ENCODE data around the gene WRAP53. TPM values are rescaled to one million over a fixed set of nuclear protein-coding genes. Genes with fewer than 3 reads are reported as not detected.
A peak's percentile ranks its signal among the peaks of the same experiment; 100 is the strongest.

WRAP53 gene
- total RNA-seq, 1 donor from 2014 or later: 26.4 TPM

DNA sequence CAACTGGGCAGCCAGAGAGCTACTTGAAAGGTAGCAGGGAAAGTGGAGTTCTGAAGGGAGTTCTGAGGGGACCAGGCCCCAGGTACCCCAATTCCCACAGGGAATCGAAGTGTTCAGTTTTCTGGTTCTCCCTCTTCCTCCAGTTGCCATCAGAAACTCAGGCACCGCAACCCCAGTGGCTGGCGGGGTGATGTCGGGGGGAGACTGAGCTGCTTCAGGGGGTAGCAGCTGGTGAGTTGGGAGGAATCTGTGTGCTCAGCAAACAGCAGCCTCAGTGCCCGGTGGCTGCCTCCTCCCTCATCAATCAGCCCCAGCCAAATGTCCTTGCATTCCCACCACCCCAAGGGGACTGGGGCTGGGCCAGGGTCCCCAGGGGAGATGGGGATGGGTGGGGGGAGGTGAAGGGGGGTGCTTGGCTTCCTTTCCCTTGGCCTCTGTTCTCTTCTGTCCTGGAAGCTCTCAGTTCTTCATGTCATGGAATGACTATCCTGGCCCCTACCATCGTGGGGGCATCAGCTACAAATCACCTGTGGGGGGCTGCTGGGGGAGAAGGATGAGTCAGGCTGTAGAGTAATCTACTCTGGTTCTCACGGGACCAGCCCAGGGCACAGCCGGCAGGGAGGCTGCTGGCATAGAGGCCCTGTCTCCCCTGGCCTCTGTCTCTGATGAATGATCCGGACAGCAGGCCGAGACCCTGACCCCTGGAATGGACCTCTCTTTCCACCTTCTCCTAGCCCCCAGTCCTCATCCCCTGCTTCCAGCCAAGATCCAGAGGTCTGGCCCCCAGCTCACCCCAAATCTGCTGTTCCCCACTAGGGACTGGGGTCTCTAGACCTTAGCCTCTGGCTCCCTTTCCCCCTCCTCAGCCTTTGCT is 26.7 kb downstream of the WRAP53 start:
- peak overlapping the region; percentile 82 for H3K27ac Mint-ChIP-seq
- no peak for DNase-seq (ENCODE audit: low spot score, unreplicated experiment)
- peaks cover 26% of the 10 kb centered on the region for H3K27me3 Mint-ChIP-seq
- peaks cover 11% of the 10 kb centered on the region for H3K36me3 Mint-ChIP-seq (ENCODE audit: insufficient read depth)
- no peaks in the 10 kb centered on the region for H3K9me3 Mint-ChIP-seq (ENCODE audit: low read depth)
- peaks cover 26% of the 10 kb centered on the region for H3K4me1 Mint-ChIP-seq (ENCODE audit: low read depth)
- H3K4me3 Mint-ChIP-seq (ENCODE audit: low read depth): no peak overlapping the region
- TF ChIP-seq, protein P1, sequence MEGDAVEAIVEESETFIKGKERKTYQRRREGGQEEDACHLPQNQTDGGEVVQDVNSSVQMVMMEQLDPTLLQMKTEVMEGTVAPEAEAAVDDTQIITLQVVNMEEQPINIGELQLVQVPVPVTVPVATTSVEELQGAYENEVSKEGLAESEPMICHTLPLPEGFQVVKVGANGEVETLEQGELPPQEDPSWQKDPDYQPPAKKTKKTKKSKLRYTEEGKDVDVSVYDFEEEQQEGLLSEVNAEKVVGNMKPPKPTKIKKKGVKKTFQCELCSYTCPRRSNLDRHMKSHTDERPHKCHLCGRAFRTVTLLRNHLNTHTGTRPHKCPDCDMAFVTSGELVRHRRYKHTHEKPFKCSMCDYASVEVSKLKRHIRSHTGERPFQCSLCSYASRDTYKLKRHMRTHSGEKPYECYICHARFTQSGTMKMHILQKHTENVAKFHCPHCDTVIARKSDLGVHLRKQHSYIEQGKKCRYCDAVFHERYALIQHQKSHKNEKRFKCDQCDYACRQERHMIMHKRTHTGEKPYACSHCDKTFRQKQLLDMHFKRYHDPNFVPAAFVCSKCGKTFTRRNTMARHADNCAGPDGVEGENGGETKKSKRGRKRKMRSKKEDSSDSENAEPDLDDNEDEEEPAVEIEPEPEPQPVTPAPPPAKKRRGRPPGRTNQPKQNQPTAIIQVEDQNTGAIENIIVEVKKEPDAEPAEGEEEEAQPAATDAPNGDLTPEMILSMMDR (IDR thresholded peaks at IDR 0.05; ENCODE audit: unreplicated experiment): no peak

DNA sequence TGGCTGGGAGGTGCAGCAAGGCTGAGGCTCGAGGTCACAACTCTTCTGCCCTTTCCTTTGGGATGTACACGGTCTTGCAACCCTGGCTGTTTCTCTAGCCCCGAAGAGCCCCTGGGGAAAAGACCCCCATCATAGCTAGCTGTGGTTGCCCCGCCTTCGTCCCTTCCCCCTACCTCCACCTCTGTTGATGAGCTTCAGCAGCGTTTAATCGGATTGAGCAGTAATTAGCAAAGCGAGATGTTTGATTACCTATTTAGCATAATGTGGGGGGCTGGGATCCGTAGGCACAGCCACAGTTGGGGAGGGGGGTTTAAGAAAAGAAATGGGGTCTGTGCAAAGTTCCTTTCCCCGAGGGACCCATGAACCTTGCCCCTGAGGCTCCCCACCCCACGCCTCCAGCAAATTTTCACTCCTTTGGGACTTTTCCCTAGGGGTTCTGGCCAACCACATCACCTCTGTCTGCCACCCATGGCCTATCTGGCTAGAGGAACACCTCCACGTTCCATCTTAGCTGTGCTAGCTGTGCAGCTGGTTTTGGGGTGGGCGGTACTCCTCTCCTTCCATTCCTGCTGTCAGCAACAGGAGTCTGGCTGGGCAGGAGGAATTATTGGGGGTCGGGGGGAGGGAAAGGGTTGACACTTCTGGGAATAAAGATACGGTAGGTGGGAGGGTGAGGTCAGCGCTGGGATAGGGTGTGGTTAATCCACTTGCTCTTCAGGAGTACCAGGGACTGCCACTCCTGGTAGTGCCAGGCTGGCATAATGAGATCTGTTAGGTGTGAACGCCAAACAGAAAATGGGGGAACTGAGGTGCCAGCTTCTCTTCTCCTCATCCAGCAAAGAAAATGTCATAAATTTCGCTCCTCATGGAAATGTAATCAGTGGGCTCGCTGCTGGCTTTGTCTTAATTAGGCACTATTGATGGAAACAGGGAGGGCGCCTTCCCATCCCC is 27.9 kb downstream of the WRAP53 start:
- no peak for DNase-seq (ENCODE audit: low spot score, unreplicated experiment)

DNA sequence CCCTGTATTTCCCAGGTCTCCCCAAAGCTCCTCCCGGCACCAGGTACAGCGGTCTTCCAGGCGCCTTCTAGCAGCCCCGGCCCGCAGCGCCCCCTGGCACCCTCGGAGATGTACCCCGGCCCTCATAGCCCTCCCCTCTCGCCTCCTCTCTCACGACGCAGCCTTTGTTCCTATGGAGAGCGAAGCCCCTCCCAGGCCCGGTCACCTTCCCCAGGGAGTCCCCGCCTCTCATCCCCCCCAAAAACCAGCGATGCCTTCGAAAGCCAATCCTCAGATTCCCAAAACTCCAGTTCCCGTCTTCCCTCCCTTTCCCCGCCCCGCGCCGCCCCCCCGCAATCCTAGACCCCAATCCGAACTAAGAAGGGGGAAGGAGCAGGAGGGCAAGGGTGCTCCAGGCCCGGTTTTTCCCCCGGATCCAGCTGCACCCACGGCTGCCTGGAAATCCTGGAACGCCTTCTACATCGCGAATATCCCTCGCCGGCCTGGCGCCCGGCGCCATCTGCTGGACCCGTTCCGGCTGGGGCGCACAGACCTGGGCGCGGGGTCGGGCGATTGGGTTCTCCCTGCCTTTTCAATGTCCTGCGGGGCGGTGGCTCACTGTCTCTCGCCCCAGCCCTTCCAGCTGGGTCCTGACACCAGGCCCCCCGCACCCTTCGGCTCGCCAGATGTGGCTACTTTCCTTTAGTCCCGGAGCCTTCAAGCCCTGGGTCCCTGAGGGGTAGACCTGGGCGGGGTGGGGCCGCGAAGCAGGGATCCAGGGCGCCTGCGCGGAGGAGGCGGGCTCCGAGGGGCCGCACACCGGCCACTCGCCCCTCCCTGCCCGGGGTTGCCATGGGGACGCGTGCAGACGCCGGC is 28.9 kb downstream of the WRAP53 start, which contains the start of gene DNAH2:
Gene DNAH2 (plus strand): TSS at position 844 of the 855 bp plus-strand sequence. CDS start 1,991 bp downstream, outside the sequence.
- H3K36me3 Mint-ChIP-seq (ENCODE audit: insufficient read depth): no peaks in the 10 kb centered on the region
- peaks cover 34% of the 10 kb centered on the region for H3K27me3 Mint-ChIP-seq

More for the DNA sequence above, 27.9 kb downstream of the WRAP53 start:
- H3K9me3 Mint-ChIP-seq (ENCODE audit: low read depth): no peaks in the 10 kb centered on the region
- H3K27me3 Mint-ChIP-seq: peaks cover 34% of the 10 kb centered on the region
- H3K4me3 Mint-ChIP-seq (ENCODE audit: low read depth): peak overlapping the region; percentile 87
- peak overlapping the region; percentile 93 for H3K27ac Mint-ChIP-seq
- TF ChIP-seq, protein P1 (IDR thresholded peaks at IDR 0.05; ENCODE audit: unreplicated experiment): no peak
- peaks cover 29% of the 10 kb centered on the region for H3K4me1 Mint-ChIP-seq (ENCODE audit: low read depth)
- peaks cover 1% of the 10 kb centered on the region for H3K36me3 Mint-ChIP-seq (ENCODE audit: insufficient read depth)

DNA sequence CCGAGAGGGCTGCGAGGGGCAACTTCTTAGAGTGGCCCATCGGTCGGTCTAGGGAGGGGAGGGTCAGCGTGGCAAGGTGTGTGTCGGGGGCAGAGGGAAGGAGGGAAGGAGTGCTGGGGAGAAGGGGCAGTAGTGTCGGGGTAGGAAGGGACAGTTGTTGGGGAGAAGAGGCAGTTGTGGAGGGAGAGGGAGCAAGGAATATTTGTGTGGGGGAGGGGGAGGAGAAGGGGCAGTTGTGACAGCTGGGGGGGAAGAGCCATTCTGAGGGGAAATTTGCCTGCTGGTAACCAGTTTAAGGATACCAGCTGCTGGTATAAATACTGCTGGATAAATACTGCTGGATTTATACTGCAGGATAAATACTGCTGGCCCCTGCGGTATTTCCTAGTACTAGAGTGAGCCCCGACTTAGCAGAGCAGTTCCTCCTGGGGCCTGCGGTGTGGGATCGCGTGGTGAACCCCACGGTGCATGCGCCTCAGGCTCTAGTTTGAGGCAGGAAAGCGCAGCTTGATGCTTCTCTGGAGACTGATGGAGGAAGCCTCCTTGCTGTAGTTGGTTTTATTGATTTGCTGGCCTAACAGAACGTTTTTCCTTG is 29.6 kb downstream of the WRAP53 start:
- DNase-seq (ENCODE audit: low spot score, unreplicated experiment): no peak
- peaks cover 27% of the 10 kb centered on the region for H3K4me1 Mint-ChIP-seq (ENCODE audit: low read depth)
- no peaks in the 10 kb centered on the region for H3K9me3 Mint-ChIP-seq (ENCODE audit: low read depth)
- H3K27me3 Mint-ChIP-seq: peaks cover 33% of the 10 kb centered on the region
- TF ChIP-seq, protein P1 (IDR thresholded peaks at IDR 0.05; ENCODE audit: unreplicated experiment): no peak
- no peak overlapping the region for H3K27ac Mint-ChIP-seq
- H3K4me3 Mint-ChIP-seq (ENCODE audit: low read depth): peak overlapping the region; percentile 87
- H3K36me3 Mint-ChIP-seq (ENCODE audit: insufficient read depth): no peaks in the 10 kb centered on the region

More for the DNA sequence above, 28.9 kb downstream of the WRAP53 start, which contains the start of gene DNAH2:
- peak within 1 kb of the TSS; percentile 87 for H3K4me3 Mint-ChIP-seq (ENCODE audit: low read depth)
- H3K9me3 Mint-ChIP-seq (ENCODE audit: low read depth): no peaks in the 10 kb centered on the region
- TF ChIP-seq, protein P1 (IDR thresholded peaks at IDR 0.05; ENCODE audit: unreplicated experiment): peak; percentile 54
- H3K27ac Mint-ChIP-seq: peak within 1 kb of the TSS; percentile 93
- DNase-seq (ENCODE audit: low spot score, unreplicated experiment): peak; percentile 84
- peaks cover 27% of the 10 kb centered on the region for H3K4me1 Mint-ChIP-seq (ENCODE audit: low read depth)
